Spinal cord (tissue), 10 donors: ENCODE measurements around the gene OR10A2. TPM values are rescaled to one million over a fixed set of nuclear protein-coding genes. Genes with fewer than 3 reads are reported as not detected.

Source experiments
- DNase-seq, 6 donors: peaks; one replicate each; pipeline versions ENCODE4 v3.0.0 to v3.0.0-alpha.2; 2013 to 2015; ENCODE audit warnings: low spot score in 6 of 6, low read depth in 4 of 6
- H3K27ac ChIP-seq: one replicate; pipeline ENCODE4 v1.5.1; 2013; ENCODE audit warnings: low read depth, low read length, control low read depth
- H3K27me3 ChIP-seq: one replicate; pipeline ENCODE4 v1.6.1; 2013; ENCODE audit warnings: low read length; ENCODE audit not compliant: control insufficient read depth, insufficient read depth
- H3K36me3 ChIP-seq: one replicate; pipeline ENCODE4 v1.6.1; 2013; ENCODE audit warnings: low read length; ENCODE audit not compliant: control insufficient read depth, insufficient read depth
- H3K4me1 ChIP-seq: one replicate; pipeline ENCODE4 v1.6.1; 2013; ENCODE audit warnings: low read length; ENCODE audit not compliant: control insufficient read depth, insufficient read depth
- H3K4me3 ChIP-seq: one replicate; pipeline ENCODE4 v1.5.1; 2013; ENCODE audit warnings: low read depth, low read length, control low read depth
- H3K9me3 ChIP-seq: one replicate; pipeline ENCODE4 v1.6.1; 2013; ENCODE audit warnings: low read length; ENCODE audit not compliant: control insufficient read depth, insufficient read depth
- WGBS: methylation state at CpG from one replicate; pipeline ENCODE4 v1.1.5; 2013; ENCODE audit warnings: missing lambda C conversion rate; ENCODE audit not compliant: insufficient coverage; 5-methylcytosine and 5-hydroxymethylcytosine counted together
- long read RNA-seq, 4 donors: transcript quantifications; one replicate each; lab custom pipeline, GENCODE V29; 2026
- polyA plus RNA-seq, 2 donors: library from polyadenylated mRNA; unstranded; fragments of 120-200 nt; gene quantifications; one replicate each; pipeline ENCODE4 v1.2.1, GENCODE V29; 2013; ENCODE audit not compliant: insufficient read length in 2 of 2
- total RNA-seq, 2 donors: library from RNA; depleted of rRNA in 1 of 2; stranded (reverse); fragments of 120-200 nt in 1 of 2; fragments of >200 nt in 1 of 2; gene quantifications; one replicate each; pipeline versions ENCODE4 v1.2.3 to v1.2.4, GENCODE V29; 2013 to 2014
- donor health status: healthy.

Gene OR10A2, protein sequence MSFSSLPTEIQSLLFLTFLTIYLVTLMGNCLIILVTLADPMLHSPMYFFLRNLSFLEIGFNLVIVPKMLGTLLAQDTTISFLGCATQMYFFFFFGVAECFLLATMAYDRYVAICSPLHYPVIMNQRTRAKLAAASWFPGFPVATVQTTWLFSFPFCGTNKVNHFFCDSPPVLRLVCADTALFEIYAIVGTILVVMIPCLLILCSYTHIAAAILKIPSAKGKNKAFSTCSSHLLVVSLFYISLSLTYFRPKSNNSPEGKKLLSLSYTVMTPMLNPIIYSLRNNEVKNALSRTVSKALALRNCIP
- not detected for total RNA-seq
- under 1 TPM; 0.08 to 0.21 TPM for polyA plus RNA-seq
- long read RNA-seq, donor 1: 0 reads
- long read RNA-seq, donor 2: 0 reads
- long read RNA-seq, donor 3: 0 reads
- long read RNA-seq, donor 4: 0 reads

DNA sequence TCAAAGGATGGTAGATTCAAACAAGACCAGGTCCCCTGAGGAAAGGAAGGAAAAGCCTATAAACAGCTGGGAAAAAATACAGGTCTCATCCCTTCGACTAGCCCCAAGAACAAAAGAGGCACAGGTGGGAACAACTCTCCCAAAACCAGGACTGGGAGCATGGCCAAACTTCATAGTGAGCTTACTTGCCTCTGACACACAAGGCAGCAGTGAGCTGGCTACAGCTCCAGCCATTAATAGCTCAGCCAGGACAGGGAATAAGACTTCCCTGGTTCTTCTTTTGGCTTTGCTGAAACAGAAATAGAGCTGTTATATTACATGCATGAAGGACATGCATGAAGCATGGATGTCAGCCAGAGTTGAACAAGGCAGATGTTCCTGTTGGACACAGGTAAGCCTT is at the start of gene OR10A2:
Gene OR10A2 (plus strand): TSS at position 97 of the 400 bp plus-strand sequence. CDS start 6,698 bp downstream, outside the sequence.
- Histone ChIP-seq H3K4me3 (no peak within 1 kb of the TSS), H3K27ac (no peak within 1 kb of the TSS), H3K36me3 (no peaks in the 10 kb centered on the region), H3K9me3 (no peaks in the 10 kb centered on the region), H3K27me3 (no peaks in the 10 kb centered on the region), H3K4me1 (no peaks in the 10 kb centered on the region)
- WGBS: 14% methylated on average over 1 of the region's 1 CpG
- DNase-seq: no peak

DNA sequence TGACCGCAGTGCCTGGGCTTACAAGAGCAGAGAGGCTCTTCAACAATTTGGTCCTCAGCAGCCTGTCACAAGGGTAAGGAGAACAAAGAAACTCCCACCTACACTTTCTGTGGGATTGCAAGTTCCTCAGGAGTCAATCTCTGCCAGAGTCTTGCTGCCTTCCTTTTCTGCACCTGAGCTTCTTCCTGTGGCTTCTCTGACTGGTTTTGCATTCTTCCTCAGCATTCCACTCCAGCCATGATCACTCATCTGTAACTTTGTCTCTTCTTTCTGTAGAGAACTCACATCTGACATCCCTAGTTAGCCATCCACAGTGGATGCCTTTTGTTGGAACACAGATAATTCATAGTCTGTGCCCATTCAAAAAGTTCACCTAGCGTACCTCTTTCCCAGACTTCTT is 49.2 kb upstream of the OR10A2 start:
- Histone ChIP-seq H3K36me3 (no peaks in the 10 kb centered on the region), H3K4me1 (no peaks in the 10 kb centered on the region), H3K4me3 (no peak overlapping the region), H3K9me3 (no peaks in the 10 kb centered on the region), H3K27ac (no peak overlapping the region), H3K27me3 (no peaks in the 10 kb centered on the region)
- no peak for DNase-seq
- WGBS: 69% methylated on average over 2 of the region's 2 CpGs

DNA sequence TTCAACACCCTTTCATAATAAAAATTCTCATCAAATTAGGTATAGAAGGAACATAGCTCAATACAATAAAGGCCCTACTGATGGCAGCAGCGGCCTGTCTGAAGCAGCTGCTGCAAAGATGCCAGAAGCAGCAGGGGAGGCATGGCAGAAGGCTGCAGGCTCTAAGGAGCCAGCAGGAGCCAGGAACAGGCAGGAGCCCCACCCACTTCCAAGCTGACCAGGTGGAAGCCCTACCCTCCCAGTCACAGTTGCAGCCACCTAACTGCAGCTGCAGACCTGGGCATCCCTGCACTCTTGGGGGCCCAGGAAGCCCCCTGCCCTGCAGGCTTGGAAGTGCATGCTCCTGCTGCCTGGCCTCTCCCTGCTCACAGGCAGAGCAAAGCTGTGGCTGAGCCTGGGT is 45.2 kb upstream of the OR10A2 start:
- peak in 1 of 6 donors; percentile 14 for DNase-seq
- WGBS: 83% methylated on average over 1 of the region's 1 CpG

DNA sequence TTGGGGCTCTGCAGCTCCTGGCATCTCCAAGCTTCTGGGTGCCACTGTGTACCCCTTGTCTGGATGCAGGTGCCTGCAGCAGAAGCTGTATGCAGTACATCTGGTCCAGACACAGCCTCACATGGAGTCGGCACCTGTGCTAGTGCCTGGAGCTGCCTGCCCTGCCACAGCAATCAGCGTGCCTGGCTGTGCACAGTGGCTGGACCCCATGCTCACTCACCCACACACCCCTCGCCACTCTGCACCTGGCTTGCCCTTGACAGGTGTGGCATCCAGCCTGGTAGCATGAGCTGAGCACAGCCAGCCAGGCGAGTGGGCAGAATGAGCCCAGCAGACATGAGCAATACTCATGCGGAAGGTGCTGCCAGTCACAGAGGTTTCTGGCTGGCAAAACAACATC is 43.9 kb upstream of the OR10A2 start:
- 99% methylated on average over 4 of the region's 5 CpGs for WGBS
- Histone ChIP-seq H3K4me3 (no peak overlapping the region), H3K27ac (no peak overlapping the region), H3K9me3 (peaks cover 3% of the 10 kb centered on the region), H3K27me3 (no peaks in the 10 kb centered on the region), H3K36me3 (no peaks in the 10 kb centered on the region), H3K4me1 (no peaks in the 10 kb centered on the region)
- no peak for DNase-seq

More for the DNA sequence above, 45.2 kb upstream of the OR10A2 start:
- Histone ChIP-seq H3K4me3 (no peak overlapping the region), H3K36me3 (no peaks in the 10 kb centered on the region), H3K27ac (no peak overlapping the region), H3K27me3 (no peaks in the 10 kb centered on the region), H3K4me1 (no peaks in the 10 kb centered on the region), H3K9me3 (peaks cover 3% of the 10 kb centered on the region)

DNA sequence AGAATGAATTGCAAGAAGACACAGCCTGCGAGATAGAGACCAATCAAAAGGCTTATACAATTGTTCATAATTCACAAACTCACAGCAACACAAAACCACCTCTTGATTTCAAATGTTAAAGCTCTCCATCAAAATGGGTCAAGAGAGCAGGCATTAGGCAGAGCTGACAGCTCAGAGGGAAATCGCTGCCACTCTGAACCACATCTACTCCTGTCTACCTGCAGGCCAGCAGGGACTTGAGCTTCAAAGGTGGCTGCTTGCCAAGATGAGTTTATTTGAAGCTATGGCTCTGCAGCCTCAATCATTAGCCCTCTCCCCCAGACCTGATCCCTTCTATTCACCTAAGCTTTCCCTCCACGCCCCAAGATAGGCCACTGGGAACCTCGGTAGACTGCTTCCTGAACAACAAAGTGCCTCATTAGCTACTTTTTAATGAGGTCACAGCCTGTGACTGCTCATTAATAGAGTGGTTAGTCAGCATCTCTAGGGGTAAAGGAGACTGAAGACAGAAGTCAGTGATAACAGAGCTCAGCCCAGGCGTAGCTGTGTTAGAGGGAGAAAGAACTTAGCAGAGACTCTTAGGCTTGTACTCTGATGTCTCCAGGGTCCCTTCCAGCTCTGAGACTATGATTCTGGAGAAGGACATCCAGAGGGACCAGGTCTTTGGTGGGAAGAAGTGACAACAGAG is 38.6 kb upstream of the OR10A2 start:
- H3K4me3 ChIP-seq: no peak overlapping the region
- H3K27ac ChIP-seq: no peak overlapping the region
- WGBS: 84% methylated on average over 2 of the region's 5 CpGs
- no peaks in the 10 kb centered on the region for H3K4me1 ChIP-seq
- H3K27me3 ChIP-seq: no peaks in the 10 kb centered on the region
- H3K36me3 ChIP-seq: no peaks in the 10 kb centered on the region
- peak in 2 of 6 donors; percentile 10 to 13 for DNase-seq
- H3K9me3 ChIP-seq: peaks cover 3% of the 10 kb centered on the region

DNA sequence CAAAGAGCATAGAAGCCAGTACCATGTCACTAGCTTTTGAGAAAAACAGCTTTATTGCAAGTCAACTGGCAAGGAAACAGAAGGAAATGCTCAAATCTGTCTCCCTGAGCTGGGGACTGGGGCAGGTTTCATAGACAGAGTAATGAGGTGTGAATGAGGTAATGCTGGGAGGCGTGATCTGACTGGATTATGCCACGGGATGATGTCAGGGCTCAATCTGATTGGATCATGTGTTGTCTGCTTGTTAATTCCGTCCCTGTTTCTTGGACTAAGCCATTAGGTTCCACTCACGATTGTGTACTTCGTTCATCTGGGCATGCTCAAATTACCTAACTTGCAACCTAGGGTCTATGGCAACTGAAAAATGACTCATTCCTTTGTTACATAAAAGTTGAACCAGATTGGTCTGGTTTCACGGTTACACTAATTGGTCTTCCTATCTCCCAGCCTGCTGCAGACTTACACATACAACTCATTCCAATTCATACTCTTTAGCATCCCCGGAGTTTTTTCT is 37.6 kb upstream of the OR10A2 start:
- H3K9me3 ChIP-seq: peaks cover 3% of the 10 kb centered on the region
- H3K36me3 ChIP-seq: no peaks in the 10 kb centered on the region
- no peak overlapping the region for H3K27ac ChIP-seq
- no peaks in the 10 kb centered on the region for H3K4me1 ChIP-seq
- 83% methylated on average over 6 of the region's 7 CpGs for WGBS
- no peaks in the 10 kb centered on the region for H3K27me3 ChIP-seq
- H3K4me3 ChIP-seq: no peak overlapping the region
- DNase-seq: no peak

DNA sequence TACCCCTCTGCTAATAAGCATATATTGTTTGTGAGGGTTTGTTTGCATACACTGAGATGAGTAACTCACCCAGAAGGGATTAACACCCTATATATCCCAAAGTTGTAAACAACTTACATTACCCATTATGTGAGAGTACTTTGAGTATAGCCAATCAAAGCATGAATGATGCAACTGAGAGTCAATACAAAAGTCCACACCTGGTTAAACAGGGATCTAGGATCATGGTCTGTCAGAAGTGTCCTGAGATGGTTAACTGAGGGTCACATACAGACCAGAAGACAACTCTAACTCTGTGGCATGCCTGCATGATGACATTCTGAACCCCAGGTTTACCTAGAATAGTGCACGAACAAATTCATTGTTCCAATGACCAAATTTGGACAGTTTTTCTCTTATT is 34.8 kb upstream of the OR10A2 start:
- no peak overlapping the region for H3K27ac ChIP-seq
- DNase-seq: no peak
- H3K9me3 ChIP-seq: no peaks in the 10 kb centered on the region
- no peaks in the 10 kb centered on the region for H3K36me3 ChIP-seq
- no peaks in the 10 kb centered on the region for H3K4me1 ChIP-seq
- no peak overlapping the region for H3K4me3 ChIP-seq
- 88% methylated on average over 1 of the region's 1 CpG for WGBS
- H3K27me3 ChIP-seq: no peaks in the 10 kb centered on the region

DNA sequence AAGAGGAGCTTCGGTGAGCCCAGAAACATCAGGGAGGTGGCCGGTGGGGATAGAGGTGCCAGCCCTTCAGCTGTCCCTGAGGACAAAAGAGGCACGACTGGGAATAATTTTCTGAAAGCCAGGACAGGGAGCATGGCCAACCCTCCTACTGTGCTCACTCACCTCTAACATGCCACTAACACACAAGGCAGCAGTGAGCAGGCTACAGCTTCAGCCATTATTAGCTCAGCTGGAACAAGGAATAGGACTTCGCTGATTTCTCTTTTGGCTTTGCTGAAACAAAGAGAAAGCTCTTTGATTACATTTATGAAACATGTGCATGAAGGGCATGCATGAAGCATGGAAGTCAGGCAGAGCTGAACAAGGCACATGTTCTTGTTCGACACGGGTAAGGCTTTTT is 29.5 kb upstream of the OR10A2 start:
- 64% methylated on average over 6 of the region's 6 CpGs for WGBS
- H3K27me3 ChIP-seq: no peaks in the 10 kb centered on the region
- no peaks in the 10 kb centered on the region for H3K4me1 ChIP-seq
- no peaks in the 10 kb centered on the region for H3K9me3 ChIP-seq
- no peak overlapping the region for H3K4me3 ChIP-seq
- no peaks in the 10 kb centered on the region for H3K36me3 ChIP-seq
- no peak for DNase-seq
- H3K27ac ChIP-seq: no peak overlapping the region

DNA sequence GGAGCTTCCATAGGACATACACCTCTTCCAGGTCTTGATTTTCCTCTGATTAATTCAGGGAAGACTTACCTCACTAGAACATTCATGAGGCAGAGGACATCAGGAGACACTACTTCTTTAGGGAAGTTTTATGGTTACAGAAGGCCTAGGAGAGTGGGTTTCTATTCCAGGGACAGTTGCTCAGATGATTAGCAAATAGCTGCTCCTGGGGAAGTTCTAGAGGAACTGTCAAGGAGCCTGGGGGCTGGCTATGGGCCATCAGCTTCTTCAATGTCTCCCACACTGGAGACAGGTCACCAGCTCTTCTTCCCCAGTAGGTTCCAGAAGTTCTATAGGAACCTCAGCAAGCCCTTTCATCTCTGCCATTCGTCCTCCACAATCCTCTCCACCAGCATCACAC is 28.8 kb upstream of the OR10A2 start:
- Histone ChIP-seq H3K9me3 (no peaks in the 10 kb centered on the region), H3K4me3 (no peak overlapping the region), H3K27ac (no peak overlapping the region), H3K4me1 (no peaks in the 10 kb centered on the region), H3K36me3 (no peaks in the 10 kb centered on the region), H3K27me3 (no peaks in the 10 kb centered on the region)
- no CpG with 5 or more reads among the region's 1 CpG for WGBS
- no peak for DNase-seq
